Activated CD8-positive, alpha-beta memory T cell treated with anti-CD3 and anti-CD28 coated beads for 48 hours (primary cell): ENCODE measurements around the gene SAFB2.

Experiments
- DNase-seq, 3 experiments: peaks; one replicate each; pipeline ENCODE4 v3.0.0-alpha.2; 2020; ENCODE audit warnings: low read depth in 2 of 3, low spot score in 2 of 3

The SAFB2 gene

DNA sequence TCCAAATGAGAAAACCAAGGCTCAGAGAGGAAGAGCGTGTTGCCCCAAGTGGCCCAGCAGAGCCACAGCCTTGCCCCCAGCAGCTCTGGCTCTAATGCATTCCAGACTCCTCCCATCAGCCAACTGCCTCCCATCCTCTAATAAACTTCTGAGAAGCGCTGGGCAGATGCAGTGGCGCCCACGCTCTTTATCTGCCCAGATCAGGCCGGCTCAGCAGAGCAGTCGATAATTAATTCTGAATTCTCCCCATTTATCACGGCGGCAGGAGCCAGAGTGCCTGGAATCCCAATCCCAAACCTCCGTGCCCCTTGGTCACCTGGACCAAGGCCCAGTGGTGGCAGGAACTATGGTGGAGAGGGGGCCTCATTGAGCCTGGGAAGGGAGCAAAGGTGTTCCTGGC lies 68.7 kb downstream of the SAFB2 start:
- DNase-seq: no peak

DNA sequence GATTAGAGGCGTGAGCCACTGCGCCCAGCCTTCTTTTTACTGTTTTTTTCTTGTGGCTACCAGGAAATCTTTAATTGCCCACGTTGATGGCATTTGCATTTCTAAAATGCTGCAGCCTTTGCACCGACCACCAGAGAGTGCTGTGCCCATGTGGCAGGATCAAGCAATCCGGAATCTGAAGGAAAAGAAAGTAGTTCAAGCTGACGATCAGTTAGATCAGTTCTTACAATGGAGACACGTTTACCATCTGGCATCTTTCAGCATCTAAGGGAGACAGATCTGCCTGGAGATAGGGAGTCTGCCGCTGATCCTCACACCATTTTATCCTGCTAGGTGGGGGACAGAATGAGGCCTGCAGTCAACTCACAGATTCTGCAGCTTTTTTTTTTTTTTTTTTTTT lies 74.7 kb downstream of the SAFB2 start:
- DNase-seq: no peak

DNA sequence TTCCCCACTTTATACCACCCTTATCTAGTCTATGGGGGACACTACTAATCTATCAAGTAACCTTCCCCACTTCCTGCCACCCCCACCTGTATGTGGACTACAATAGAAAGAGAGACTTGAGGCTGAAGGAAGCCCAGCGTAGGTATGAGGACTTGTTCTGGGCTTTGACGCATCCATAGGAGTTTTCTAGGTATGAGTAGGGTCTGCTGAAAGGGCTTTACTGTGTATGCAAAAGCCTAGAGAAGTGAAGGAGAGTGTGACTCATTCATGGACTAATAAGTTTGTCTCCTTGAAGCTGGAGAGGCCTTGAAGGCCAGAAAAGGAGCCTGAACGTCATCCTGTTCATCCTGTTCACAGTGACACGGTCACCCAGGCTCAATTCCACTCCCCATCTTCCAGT lies 76.6 kb downstream of the SAFB2 start:
- DNase-seq: no peak

DNA sequence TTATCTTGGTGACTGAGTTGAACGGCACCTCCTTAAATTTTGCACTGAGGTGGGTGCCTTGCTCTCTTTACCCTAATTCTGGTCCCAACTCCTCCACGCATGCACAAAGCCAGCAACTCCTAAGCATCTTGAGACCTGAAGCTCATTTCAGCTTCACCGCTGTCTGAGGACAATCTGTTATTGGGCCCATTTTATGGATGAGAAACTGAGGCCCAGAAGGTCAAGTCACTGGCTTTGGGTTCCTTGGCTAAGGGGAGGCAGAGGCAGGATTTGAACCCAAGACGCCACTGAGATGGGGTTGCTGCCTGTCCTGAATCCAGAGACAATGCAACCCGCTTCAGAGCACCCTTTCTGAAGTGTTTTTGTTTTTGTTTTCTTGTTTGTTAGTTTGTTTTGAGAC lies 77.5 kb downstream of the SAFB2 start:
- no peak for DNase-seq

DNA sequence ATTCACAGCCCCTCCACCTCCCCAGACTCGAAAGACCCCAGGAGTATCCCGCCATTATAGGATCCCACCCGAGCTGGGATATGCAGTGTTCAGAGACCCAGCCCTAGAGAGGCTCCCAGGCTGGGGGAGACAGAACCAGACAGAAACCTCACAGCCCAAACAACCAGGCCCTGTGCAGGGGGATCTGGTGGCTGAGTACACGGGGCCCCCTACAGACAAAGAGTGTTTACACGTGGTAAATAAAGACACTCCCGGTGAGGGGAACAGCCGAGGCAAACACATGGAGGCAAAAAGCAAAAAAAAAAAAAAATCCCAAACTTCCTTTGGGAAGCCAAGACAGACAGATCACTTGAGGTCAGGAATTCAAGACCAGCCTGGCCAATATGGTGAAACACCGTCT lies 79.9 kb downstream of the SAFB2 start:
- no peak for DNase-seq

DNA sequence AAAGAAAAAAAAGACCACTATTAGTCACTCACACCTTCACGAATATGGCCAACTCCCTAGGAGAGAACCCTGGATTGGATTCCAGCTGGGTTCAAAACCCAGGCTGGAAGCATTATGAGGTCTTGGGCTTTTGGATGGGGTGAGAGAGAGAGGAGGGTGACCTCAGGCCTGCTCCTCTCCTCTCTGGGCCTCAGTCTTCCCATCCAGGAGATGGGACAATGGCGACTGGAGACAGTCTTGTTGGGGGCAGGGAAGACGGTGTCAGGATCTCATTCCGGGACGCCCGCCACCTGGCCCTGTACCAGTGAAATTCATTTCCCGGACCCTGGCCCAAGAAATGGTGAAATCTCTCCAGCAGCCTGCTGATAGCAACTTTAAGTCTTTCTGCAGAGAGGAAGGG lies 81.1 kb downstream of the SAFB2 start:
- no peak for DNase-seq

DNA sequence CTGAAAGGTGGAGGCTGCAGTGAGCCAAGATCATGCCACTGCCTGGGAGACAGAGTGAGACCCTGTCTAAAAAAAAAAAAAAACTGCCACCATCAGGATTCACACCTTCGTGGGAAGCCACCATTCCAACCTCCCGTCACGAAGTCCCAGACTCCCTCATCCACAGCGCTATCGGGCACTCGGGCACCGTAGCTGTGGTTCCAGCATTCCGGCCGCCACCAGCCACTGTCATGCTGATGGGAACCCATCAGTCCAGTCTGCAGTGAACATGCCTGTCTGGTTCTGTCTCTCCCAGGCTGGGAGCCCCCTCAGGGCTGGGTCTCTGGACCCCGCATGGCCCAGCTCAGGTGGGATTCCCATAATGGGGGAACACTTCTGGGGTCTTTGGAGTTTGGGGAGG lies 82.4 kb downstream of the SAFB2 start:
- no peak for DNase-seq

DNA sequence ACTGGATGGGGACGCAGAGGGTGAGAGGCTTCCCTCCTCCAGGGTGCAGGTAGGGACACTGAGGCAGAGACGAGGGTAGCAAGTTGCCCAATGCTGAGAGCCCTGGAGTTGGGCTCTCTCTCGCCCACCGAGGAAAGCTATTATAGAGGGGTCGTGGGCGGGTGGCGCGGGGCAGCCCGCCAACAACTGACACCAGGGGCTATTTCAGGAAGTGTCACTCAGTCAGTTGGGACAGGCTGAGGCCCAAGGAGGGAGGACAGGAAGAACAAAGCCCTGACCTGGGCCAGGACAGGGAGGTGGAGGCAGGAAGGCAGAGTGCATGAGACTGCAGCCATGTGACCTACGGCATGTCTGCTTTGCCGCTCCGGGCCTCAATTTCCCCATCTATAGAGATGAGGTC lies 84.7 kb downstream of the SAFB2 start:
- no peak for DNase-seq
